GM12875 (cell line): Measurements from ENCODE around the gene MED25.

ENCODE experiments used
- H3K4me3 ChIP-seq: one replicate; pipeline ENCODE4 v1.5.1; 2011; ENCODE audit warnings: low read depth, low read length, control low read depth
- CTCF ChIP-seq: IDR thresholded peaks from 2 replicates; pipeline ENCODE4 v1.5.1; 2011; ENCODE audit warnings: low read depth, mild to moderate bottlenecking, control low read depth, inconsistent platforms, low read length, moderate library complexity, borderline replicate concordance; ENCODE audit not compliant: insufficient read depth

MED25 gene

GRCh38 chr19:49817964-49818648, at the start of gene MED25:
Gene MED25, plus strand, starts transcription at chr19:49818289. Its CDS starts 53 bp downstream, at chr19:49818342.
- TF ChIP-seq CTCF = 0 out of 2 replicates have a peak, but pooled peaks have one; percentile 21

GRCh38 chr19:49770529-49770928, 47.6 kb upstream of the MED25 start:
- TF ChIP-seq CTCF = no peak

More at GRCh38 chr19:49817964-49818648, at the start of gene MED25:
- H3K4me3 ChIP-seq = peak within 1 kb of the TSS; percentile 87

GRCh38 chr19:49771674-49772139, 46.4 kb upstream of the MED25 start:
- no peak for TF ChIP-seq CTCF

More at GRCh38 chr19:49770529-49770928, 47.6 kb upstream of the MED25 start:
- H3K4me3 ChIP-seq = no peak overlapping the region

GRCh38 chr19:49772850-49773432, 45.1 kb upstream of the MED25 start:
- no peak for TF ChIP-seq CTCF
- H3K4me3 ChIP-seq = no peak overlapping the region

More at GRCh38 chr19:49771674-49772139, 46.4 kb upstream of the MED25 start:
- H3K4me3 ChIP-seq = no peak overlapping the region

GRCh38 chr19:49773663-49774350, 44.3 kb upstream of the MED25 start:
- no peak for TF ChIP-seq CTCF
- no peak overlapping the region for H3K4me3 ChIP-seq

GRCh38 chr19:49774969-49775368, 43.1 kb upstream of the MED25 start:
- TF ChIP-seq CTCF = no peak
- H3K4me3 ChIP-seq = no peak overlapping the region
